H9 (cell line): ENCODE measurements around the gene NELFCD. TPM values are rescaled to one million over a fixed set of nuclear protein-coding genes. Genes with fewer than 3 reads are reported as not detected.
A peak's percentile ranks its signal among the peaks of the same experiment; 100 is the strongest.

Experiments used
- DNase-seq: peaks from one replicate; pipeline ENCODE4 v3.0.0-alpha.2; 2017
- H2AFZ ChIP-seq: one replicate; pipeline ENCODE4 v1.6.1; 2013; ENCODE audit warnings: mild to moderate bottlenecking, low read length, control low read depth, moderate library complexity
- H2AK5ac ChIP-seq: 2 replicates; pipeline ENCODE4 v1.6.1; 2013; ENCODE audit warnings: low read length, control low read depth, mixed read lengths; ENCODE audit not compliant: insufficient read length
- H2BK120ac ChIP-seq: one replicate; pipeline ENCODE4 v1.6.1; 2013; ENCODE audit warnings: low read depth, mild to moderate bottlenecking, low read length, control low read depth, inconsistent platforms; ENCODE audit not compliant: poor library complexity, severe bottlenecking
- H2BK12ac ChIP-seq: 2 replicates; pipeline ENCODE4 v1.6.1; 2013; ENCODE audit warnings: low read length, control low read depth, mixed read lengths, low read depth; ENCODE audit not compliant: insufficient read length
- H2BK15ac ChIP-seq: 2 replicates; pipeline ENCODE4 v1.6.1; 2013; ENCODE audit warnings: low read depth, low read length, control low read depth
- H2BK20ac ChIP-seq: one replicate; pipeline ENCODE4 v1.6.1; 2013; ENCODE audit warnings: low read depth, mild to moderate bottlenecking, low read length, control low read depth, inconsistent platforms; ENCODE audit not compliant: poor library complexity, severe bottlenecking
- H2BK5ac ChIP-seq: 2 replicates; pipeline ENCODE4 v1.6.1; 2013; ENCODE audit warnings: low read length, control low read depth, mixed read lengths; ENCODE audit not compliant: insufficient read length
- H3K14ac ChIP-seq: 2 replicates; pipeline ENCODE4 v1.6.1; 2013; ENCODE audit warnings: low read length, control low read depth; ENCODE audit not compliant: insufficient read depth
- H3K18ac ChIP-seq: 2 replicates; pipeline ENCODE4 v1.6.1; 2013; ENCODE audit warnings: low read depth, mild to moderate bottlenecking, mixed read lengths, low read length, control low read depth; ENCODE audit not compliant: insufficient read length
- H3K23ac ChIP-seq: 2 replicates; pipeline ENCODE4 v1.6.1; 2013; ENCODE audit warnings: low read length, control low read depth, mixed read lengths, low read depth; ENCODE audit not compliant: insufficient read length
- H3K23me2 ChIP-seq: 2 replicates; pipeline ENCODE4 v1.6.1; 2013; ENCODE audit warnings: low read depth, mild to moderate bottlenecking, mixed read lengths, low read length, control low read depth; ENCODE audit not compliant: insufficient read length, poor library complexity, severe bottlenecking
- H3K27ac ChIP-seq: 2 replicates; pipeline ENCODE4 v1.5.1; 2013; ENCODE audit warnings: low read length, control low read depth, mixed read lengths, low read depth; ENCODE audit not compliant: insufficient read length
- H3K27me3 ChIP-seq: 2 replicates; pipeline ENCODE4 v1.6.1; 2013; ENCODE audit warnings: low read length, control low read depth, inconsistent platforms; ENCODE audit not compliant: insufficient read depth
- H3K4ac ChIP-seq: 2 replicates; pipeline ENCODE4 v1.6.1; 2013; ENCODE audit warnings: low read depth, mild to moderate bottlenecking, control low read depth, inconsistent platforms, low read length, moderate library complexity
- H3K4me1 ChIP-seq: 2 replicates; pipeline ENCODE4 v1.6.1; 2013; ENCODE audit warnings: low read length, control low read depth, inconsistent platforms; ENCODE audit not compliant: insufficient read depth
- H3K4me2 ChIP-seq: 2 replicates; pipeline ENCODE4 v1.6.1; 2013; ENCODE audit warnings: low read length, control low read depth, mixed read lengths; ENCODE audit not compliant: insufficient read length, insufficient read depth
- H3K56ac ChIP-seq: 2 replicates; pipeline ENCODE4 v1.6.1; 2013; ENCODE audit warnings: low read depth, mild to moderate bottlenecking, mixed read lengths, low read length, control low read depth; ENCODE audit not compliant: insufficient read length
- H3K79me1 ChIP-seq: 2 replicates; pipeline ENCODE4 v1.6.1; 2013; ENCODE audit warnings: low read depth, mild to moderate bottlenecking, moderate library complexity, low read length, control low read depth, inconsistent platforms; ENCODE audit not compliant: insufficient read depth, poor library complexity, severe bottlenecking
- H3K79me2 ChIP-seq: 2 replicates; pipeline ENCODE4 v1.6.1; 2013; ENCODE audit warnings: low read length, control low read depth, inconsistent platforms; ENCODE audit not compliant: insufficient read depth
- H3K9ac ChIP-seq: 2 replicates; pipeline ENCODE4 v1.6.1; 2013; ENCODE audit warnings: low read length, control low read depth, mixed read lengths; ENCODE audit not compliant: insufficient read length; ENCODE audit errors: extremely low read depth
- H3K9me3 ChIP-seq: one replicate; pipeline ENCODE4 v1.6.1; 2013; ENCODE audit warnings: low read depth, low read length, inconsistent platforms; ENCODE audit not compliant: control insufficient read depth
- H3T11ph ChIP-seq: one replicate; pipeline ENCODE4 v1.6.1; 2013; ENCODE audit warnings: mild to moderate bottlenecking, low read length, control low read depth, inconsistent platforms
- H4K20me1 ChIP-seq: one replicate; pipeline ENCODE4 v1.6.1; 2013; ENCODE audit not compliant: control insufficient read depth, insufficient read length, insufficient read depth
- H4K5ac ChIP-seq: 2 replicates; pipeline ENCODE4 v1.6.1; 2013; ENCODE audit warnings: low read depth, mild to moderate bottlenecking, mixed read lengths, low read length, control low read depth; ENCODE audit not compliant: insufficient read length
- H4K8ac ChIP-seq: replicated peaks from 2 replicates; pipeline ENCODE4 v1.6.1; 2013; ENCODE audit warnings: low read length, control low read depth, mixed read lengths, low read depth; ENCODE audit not compliant: insufficient read length
- H4K91ac ChIP-seq: 2 replicates; pipeline ENCODE4 v1.6.1; 2013; ENCODE audit warnings: low read depth, mild to moderate bottlenecking, moderate library complexity, mixed read lengths, low read length, control low read depth; ENCODE audit not compliant: insufficient read length
- H3K27ac Mint-ChIP-seq, 3 experiments: 2 replicates in 2 of 3; 3 replicates in 1 of 3; pipeline ENCODE4 v1.8.0; 2020 to 2021; ENCODE audit warnings: mixed read lengths in 3 of 3, mild to moderate bottlenecking in 1 of 3, moderate library complexity in 1 of 3
- H3K27me3 Mint-ChIP-seq: 2 replicates; pipeline ENCODE4 v1.8.0; 2021; ENCODE audit warnings: low read depth, mild to moderate bottlenecking, moderate library complexity, mixed read lengths
- H3K36me3 Mint-ChIP-seq, 3 experiments: 2 replicates in 2 of 3; 3 replicates in 1 of 3; pipeline ENCODE4 v1.8.0; 2020 to 2021; ENCODE audit warnings: low read depth in 3 of 3, mixed read lengths in 3 of 3; ENCODE audit not compliant: insufficient read depth in 1 of 3
- H3K4me1 Mint-ChIP-seq, 2 experiments: 2 replicates each; pipeline ENCODE4 v1.8.0; 2020; ENCODE audit warnings: mixed read lengths in 2 of 2
- H3K4me3 Mint-ChIP-seq, 2 experiments: 2 replicates in 1 of 2; 3 replicates in 1 of 2; pipeline ENCODE4 v1.8.0; 2020 to 2021; ENCODE audit warnings: mild to moderate bottlenecking in 2 of 2, mixed read lengths in 2 of 2, moderate library complexity in 1 of 2
- H3K9me3 Mint-ChIP-seq, 2 experiments: 2 replicates in 1 of 2; 3 replicates in 1 of 2; pipeline ENCODE4 v1.8.0; 2020; ENCODE audit warnings: mild to moderate bottlenecking in 2 of 2, mixed read lengths in 2 of 2, moderate library complexity in 1 of 2
- WGBS: extraction: QIAGEN DNeasy Blood & Tissue Kit; methylation state at CpG from one replicate; pipeline ENCODE4 v1.1.7; 2013; ENCODE audit warnings: missing lambda C conversion rate, low lambda C conversion rate, mixed read lengths; ENCODE audit not compliant: insufficient read length; ENCODE audit errors: extremely low coverage; 5-methylcytosine and 5-hydroxymethylcytosine counted together
- total RNA-seq: library from RNA; stranded (reverse); gene quantifications from 2 replicates; pipeline ENCODE4 v1.2.1, GENCODE V29; 2021
- TF ChIP-seq, protein P1 (sequence below): fragments of 200-600 bp; sonication (generic); conservative IDR thresholded peaks from 3 replicates; pipeline ENCODE4 v1.8.0; 2021; ENCODE audit warnings: antibody characterized with exemption, mild to moderate bottlenecking

NELFCD gene
- total RNA-seq, 1 experiment from 2014 or later = 57.8 TPM

DNA sequence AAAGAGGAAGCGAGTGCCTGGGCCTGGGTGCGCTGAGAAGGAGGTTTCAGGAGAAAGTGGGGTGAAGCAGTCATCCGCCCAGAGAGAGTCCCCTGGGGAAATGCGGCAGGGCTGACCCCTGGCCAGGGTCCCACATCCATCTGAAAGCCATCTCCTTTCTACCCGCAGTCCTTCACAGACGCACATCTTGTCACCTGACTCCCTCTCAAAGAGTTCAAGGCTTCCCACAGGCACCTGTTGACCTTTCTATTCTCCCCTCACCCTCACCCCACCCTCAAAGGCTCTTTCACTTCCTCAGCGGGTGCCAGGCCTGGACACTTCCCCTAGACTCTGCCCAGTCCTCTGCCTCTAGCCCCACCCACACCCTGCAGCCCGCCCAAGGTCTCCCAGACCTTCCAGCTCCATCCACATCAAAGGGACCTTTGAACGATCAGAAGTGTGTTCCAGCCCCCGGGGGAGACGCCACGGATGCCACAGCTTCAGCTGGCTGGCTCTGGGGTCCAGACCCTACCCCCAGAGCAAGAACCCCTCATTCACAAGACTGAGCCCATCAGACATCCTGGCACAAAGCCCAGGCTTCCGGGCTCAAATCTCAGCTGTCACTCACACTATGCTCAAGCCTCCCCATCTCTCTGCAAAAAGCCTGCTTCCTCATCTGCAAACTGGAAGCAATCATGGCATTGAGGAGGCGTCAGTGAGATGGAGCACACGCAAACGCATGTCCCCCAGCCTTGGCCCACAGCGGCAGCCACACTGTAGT lies 23.9 kb downstream of the NELFCD start:
- no peaks in the 10 kb centered on the region for H3K9me3 ChIP-seq
- no peak overlapping the region for H3K56ac ChIP-seq
- H4K8ac ChIP-seq = no peak overlapping the region
- H2BK120ac ChIP-seq = no peak overlapping the region
- no peaks in the 10 kb centered on the region for H3K79me1 ChIP-seq
- H2BK15ac ChIP-seq = no peak overlapping the region
- no peaks in the 10 kb centered on the region for H3K4me1 ChIP-seq
- no peak for DNase-seq
- H3K18ac ChIP-seq = no peak overlapping the region
- no peak overlapping the region for H4K5ac ChIP-seq
- H3K23ac ChIP-seq = no peak overlapping the region
- Mint-ChIP-seq H3K4me3 (peak overlapping the region in 1 of 2 experiments; percentile 46; a peak in 1 of 5 replicates), H3K27ac (no peak overlapping the region), H3K27me3 (peaks cover 23% of the 10 kb centered on the region), H3K4me1 (peaks cover 13 to 14% of the 10 kb centered on the region in 2 experiments), H3K36me3 (peaks cover 0 to 16% (median 14%) of the 10 kb centered on the region in 3 experiments; a peak in 4 of 7 replicates), H3K9me3 (no peaks in the 10 kb centered on the region)
- H2AFZ ChIP-seq = no peak overlapping the region
- TF ChIP-seq, protein P1, sequence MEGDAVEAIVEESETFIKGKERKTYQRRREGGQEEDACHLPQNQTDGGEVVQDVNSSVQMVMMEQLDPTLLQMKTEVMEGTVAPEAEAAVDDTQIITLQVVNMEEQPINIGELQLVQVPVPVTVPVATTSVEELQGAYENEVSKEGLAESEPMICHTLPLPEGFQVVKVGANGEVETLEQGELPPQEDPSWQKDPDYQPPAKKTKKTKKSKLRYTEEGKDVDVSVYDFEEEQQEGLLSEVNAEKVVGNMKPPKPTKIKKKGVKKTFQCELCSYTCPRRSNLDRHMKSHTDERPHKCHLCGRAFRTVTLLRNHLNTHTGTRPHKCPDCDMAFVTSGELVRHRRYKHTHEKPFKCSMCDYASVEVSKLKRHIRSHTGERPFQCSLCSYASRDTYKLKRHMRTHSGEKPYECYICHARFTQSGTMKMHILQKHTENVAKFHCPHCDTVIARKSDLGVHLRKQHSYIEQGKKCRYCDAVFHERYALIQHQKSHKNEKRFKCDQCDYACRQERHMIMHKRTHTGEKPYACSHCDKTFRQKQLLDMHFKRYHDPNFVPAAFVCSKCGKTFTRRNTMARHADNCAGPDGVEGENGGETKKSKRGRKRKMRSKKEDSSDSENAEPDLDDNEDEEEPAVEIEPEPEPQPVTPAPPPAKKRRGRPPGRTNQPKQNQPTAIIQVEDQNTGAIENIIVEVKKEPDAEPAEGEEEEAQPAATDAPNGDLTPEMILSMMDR = no peak
- H3K14ac ChIP-seq = no peak overlapping the region; the same call in 1 of the 2 replicates
- H3K9ac ChIP-seq = no peak overlapping the region
- H2BK5ac ChIP-seq = no peak overlapping the region
- no peak overlapping the region for H3K4ac ChIP-seq
- H3K27me3 ChIP-seq = no peaks in the 10 kb centered on the region
- no peak overlapping the region for H3T11ph ChIP-seq
- no peaks in the 10 kb centered on the region for H4K20me1 ChIP-seq
- no peaks in the 10 kb centered on the region for H3K79me2 ChIP-seq
- no peak overlapping the region for H2BK12ac ChIP-seq
- H3K23me2 ChIP-seq = peaks cover 3% of the 10 kb centered on the region
- no CpG with 5 or more reads among the region's 17 CpGs for WGBS
- H2BK20ac ChIP-seq = no peak overlapping the region
- no peak overlapping the region for H4K91ac ChIP-seq
- H3K4me2 ChIP-seq = no peak overlapping the region
- H2AK5ac ChIP-seq = no peak overlapping the region
- no peak overlapping the region for H3K27ac ChIP-seq
